ENCODE measurements around the gene DAO.
A peak's percentile ranks its signal among the peaks of the same experiment; 100 is the strongest.

DAO gene

GRCh38 chr12:108928695-108929094, 48.8 kb downstream of the DAO start:
- DNase-seq = no peak

- DNase-seq = no peak
These were observed 50.3 kb downstream of the DAO start for GRCh38 chr12:108930155-108930554.

- DNase-seq = no peak
These were observed 50.9 kb downstream of the DAO start for GRCh38 chr12:108930756-108931155.

GRCh38 chr12:108933949-108934348, 54.1 kb downstream of the DAO start:
- no peak for DNase-seq

- no peak for DNase-seq
These were observed 55.4 kb downstream of the DAO start for GRCh38 chr12:108935159-108935763.

- DNase-seq = no peak
These were observed 58.5 kb downstream of the DAO start for GRCh38 chr12:108938247-108938924.

GRCh38 chr12:108939594-108939993, 59.7 kb downstream of the DAO start:
- peak; percentile 44 for DNase-seq

- DNase-seq = no peak
These were observed 60.2 kb downstream of the DAO start for GRCh38 chr12:108940138-108940537.

GRCh38 chr12:108947097-108947496, 67.2 kb downstream of the DAO start:
- DNase-seq = no peak

GRCh38 chr12:108948367-108948766, 68.5 kb downstream of the DAO start:
- DNase-seq = no peak

GRCh38 chr12:108949976-108950375, 70.1 kb downstream of the DAO start:
- DNase-seq = no peak
